HepG2 (cell line): ENCODE results near the gene LCK. TPM values are rescaled to one million over a fixed set of nuclear protein-coding genes. Genes with fewer than 3 reads are reported as not detected.

Source experiments
- FOSL2 ChIP-seq: sonication (generic); formaldehyde crosslinking; IDR thresholded peaks from 2 replicates; pipeline ENCODE4 v1.4.0; 2020; ENCODE audit warnings: missing genetic modification reagents
- HNF1B ChIP-seq: sonication (generic); formaldehyde crosslinking; IDR thresholded peaks from 2 replicates; pipeline ENCODE4 v1.5.1; 2020; ENCODE audit warnings: mild to moderate bottlenecking, moderate library complexity, missing genetic modification reagents
- KDM3A ChIP-seq: IDR thresholded peaks from 2 replicates; pipeline ENCODE4 v1.6.1; 2018; ENCODE audit warnings: low read depth, missing compliant biosample characterization
- KLF12 ChIP-seq: sonication (generic); formaldehyde crosslinking; IDR thresholded peaks from 2 replicates; pipeline ENCODE4 v1.4.0; 2020; ENCODE audit warnings: missing genetic modification reagents, borderline replicate concordance
- KMT2A ChIP-seq: sonication (generic); formaldehyde crosslinking; IDR thresholded peaks from 2 replicates; pipeline ENCODE4 v1.4.0; 2020; ENCODE audit warnings: missing genetic modification reagents
- MED8 ChIP-seq: sonication (generic); formaldehyde crosslinking; IDR thresholded peaks from 2 replicates; pipeline ENCODE4 v1.8.1; 2023; ENCODE audit warnings: mild to moderate bottlenecking, missing genetic modification reagents; ENCODE audit not compliant: insufficient replicate concordance
- PAXIP1 ChIP-seq: sonication (generic); formaldehyde crosslinking; conservative IDR thresholded peaks from 2 replicates; pipeline ENCODE4 v1.4.0; 2020; ENCODE audit warnings: mild to moderate bottlenecking, missing genetic modification reagents, moderate library complexity
- RFX3 ChIP-seq: IDR thresholded peaks from 2 replicates; pipeline ENCODE4 v1.6.1; 2016; ENCODE audit warnings: missing biosample characterization, missing genetic modification reagents
- SP4 ChIP-seq: sonication (generic); formaldehyde crosslinking; IDR thresholded peaks from 2 replicates; pipeline ENCODE4 v1.8.1; 2023; ENCODE audit warnings: mild to moderate bottlenecking, missing genetic modification reagents
- SP5 ChIP-seq: IDR thresholded peaks from 2 replicates; pipeline ENCODE4 v1.6.1; 2016; ENCODE audit warnings: low read depth, borderline replicate concordance
- SRF ChIP-seq: IDR thresholded peaks from 2 replicates; pipeline ENCODE4 v1.6.1; 2011; ENCODE audit warnings: mild to moderate bottlenecking, low read depth, low read length, moderate library complexity
- TFAP4 ChIP-seq: sonication (generic); IDR thresholded peaks from 2 replicates; pipeline ENCODE4 v1.6.1; 2016; ENCODE audit warnings: low read depth, borderline replicate concordance
- XRCC5 ChIP-seq: fragments of 200-400 bp; formaldehyde crosslinking; optimal IDR thresholded peaks from 2 replicates; pipeline ENCODE3; 2017; ENCODE audit warnings: mild to moderate bottlenecking, low read length
- ZBTB4 ChIP-seq: sonication (generic); formaldehyde crosslinking; IDR thresholded peaks from 2 replicates; pipeline ENCODE4 v1.4.0; 2020; ENCODE audit warnings: missing genetic modification reagents, mild to moderate bottlenecking, borderline replicate concordance
- ZNF451 ChIP-seq: sonication (generic); formaldehyde crosslinking; IDR thresholded peaks from 2 replicates; pipeline ENCODE4 v1.5.0; 2020; ENCODE audit warnings: mild to moderate bottlenecking, missing genetic modification reagents
- ZNF605 ChIP-seq: sonication (generic); formaldehyde crosslinking; IDR thresholded peaks from 2 replicates; pipeline ENCODE4 v1.8.0; 2022; ENCODE audit warnings: mild to moderate bottlenecking, missing genetic modification reagents
- ZNF670 ChIP-seq: sonication (generic); formaldehyde crosslinking; IDR thresholded peaks from 2 replicates; pipeline ENCODE4 v1.8.0; 2022; ENCODE audit warnings: mild to moderate bottlenecking, missing genetic modification reagents, borderline replicate concordance
- ZNF850 ChIP-seq: sonication (generic); formaldehyde crosslinking; conservative IDR thresholded peaks from 2 replicates; pipeline ENCODE4 v1.9.0; 2021; ENCODE audit warnings: mild to moderate bottlenecking, missing genetic modification reagents
- polyA plus RNA-seq, 8 experiments: library from polyadenylated mRNA; depleted of rRNA in 3 of 8; stranded (reverse) in 7 of 8; unstranded in 1 of 8; fragments of >200 nt; fragmentation: Illumina TruSeq in 4 of 8; extraction: Trizol in 4 of 8; gene quantifications; 2 replicates each; pipeline versions ENCODE4 v1.2.1 to v1.2.3, GENCODE V29; 2011 to 2016; ENCODE audit warnings: low read depth in 4 of 8, missing spikeins in 1 of 8, mixed read lengths in 1 of 8; ENCODE audit not compliant: insufficient read depth in 1 of 8
- total RNA-seq, 5 experiments: library from RNA; depleted of rRNA; stranded (reverse); fragments of >200 nt; fragmentation: Illumina TruSeq; extraction: Trizol; gene quantifications; 2 replicates each; pipeline ENCODE4 v1.2.3, GENCODE V29; 2016; ENCODE audit warnings: low read depth in 1 of 5

LCK gene
- total and polyA plus RNA-seq, 2 of the 13 experiments (the other 11 are each of a cell fraction or from before 2014, with no cell fraction given), result 0.93 to 1.8 TPM

- no peak for TF ChIP-seq ZBTB4 (CRISPR knock-in tag)
- TF ChIP-seq ZNF850, result peak; percentile 76; the same call in 1 of the 2 replicates
- TF ChIP-seq SP4 (CRISPR knock-in tag), result peak; percentile 58
- TF ChIP-seq MED8, result peak; percentile 44
- TF ChIP-seq HNF1B (CRISPR knock-in tag), result peak; percentile 84
- peak; percentile 54; the same call in 1 of the 2 replicates for TF ChIP-seq SP5 (CRISPR knock-in tag)
- peak; percentile 70 for TF ChIP-seq FOSL2 (CRISPR knock-in tag)
- 0 out of 2 replicates have a peak, but pooled peaks have one; percentile 42 for TF ChIP-seq ZNF670
- peak; percentile 34; the same call in 1 of the 2 replicates for TF ChIP-seq KDM3A (CRISPR knock-in tag)
- TF ChIP-seq PAXIP1 (CRISPR knock-in tag), result peak; percentile 35; the same call in 1 of the 2 replicates
- peak; percentile 95 for TF ChIP-seq KLF12 (CRISPR knock-in tag)
- 0 out of 2 replicates have a peak, but pooled peaks have one; percentile 5 for TF ChIP-seq SRF
- no peak for TF ChIP-seq XRCC5
- TF ChIP-seq ZNF451 (CRISPR knock-in tag), result 0 out of 2 replicates have a peak, but pooled peaks have one; percentile 26
- peak; percentile 66 for TF ChIP-seq KMT2A (CRISPR knock-in tag)
- peak; percentile 90 for TF ChIP-seq RFX3 (CRISPR knock-in tag)
- peak; percentile 79; the same call in 1 of the 2 replicates for TF ChIP-seq ZNF605 (CRISPR knock-in tag)
- TF ChIP-seq TFAP4, result peak; percentile 17; the same call in 1 of the 2 replicates
Measured at GRCh38 chr1:32221980-32222755, 28.9 kb upstream of the LCK start, which contains the start of the genes EIF3I and TMEM234 (continued).
